ENCODE measurements around the gene ANKRD63.
A peak's percentile ranks its signal among the peaks of the same experiment; 100 is the strongest.

The ANKRD63 gene

GRCh38 chr15:40282869-40283614 is at the start of gene ANKRD63:
Gene ANKRD63, minus strand, starts transcription at chr15:40283064. Its CDS starts 478 bp downstream, at chr15:40282586.
- no peak for DNase-seq (ENCODE audit: low read depth in 2 of 2)

GRCh38 chr15:40332113-40332781 is 49.4 kb upstream of the ANKRD63 start:
- DNase-seq (ENCODE audit: low read depth in 2 of 2), result no peak

GRCh38 chr15:40331637-40332036 is 48.8 kb upstream of the ANKRD63 start:
- DNase-seq (ENCODE audit: low read depth in 2 of 2), result no peak

GRCh38 chr15:40331026-40331425 is 48.2 kb upstream of the ANKRD63 start:
- DNase-seq (ENCODE audit: low read depth in 2 of 2), result no peak

GRCh38 chr15:40330368-40330836 is 47.5 kb upstream of the ANKRD63 start:
- DNase-seq (ENCODE audit: low read depth in 2 of 2), result no peak

- DNase-seq (ENCODE audit: low read depth in 2 of 2), result no peak
Measured at GRCh38 chr15:40329804-40330203, 46.9 kb upstream of the ANKRD63 start.

- no peak for DNase-seq (ENCODE audit: low read depth in 2 of 2)
Measured at GRCh38 chr15:40328751-40329150, 45.9 kb upstream of the ANKRD63 start.

- DNase-seq (ENCODE audit: low read depth in 2 of 2), result no peak
Measured at GRCh38 chr15:40328176-40328575, 45.3 kb upstream of the ANKRD63 start.

GRCh38 chr15:40327457-40327856 is 44.6 kb upstream of the ANKRD63 start:
- DNase-seq (ENCODE audit: low read depth in 2 of 2), result no peak

GRCh38 chr15:40325700-40326099 is 42.8 kb upstream of the ANKRD63 start:
- DNase-seq (ENCODE audit: low read depth in 2 of 2), result no peak

GRCh38 chr15:40325188-40325587 is 42.3 kb upstream of the ANKRD63 start:
- DNase-seq (ENCODE audit: low read depth in 2 of 2), result no peak

- no peak for DNase-seq (ENCODE audit: low read depth in 2 of 2)
Measured at GRCh38 chr15:40323953-40324937, 41.4 kb upstream of the ANKRD63 start.

- DNase-seq (ENCODE audit: low read depth in 2 of 2), result peak; percentile 78 to 80
Measured at GRCh38 chr15:40323239-40323952, 40.5 kb upstream of the ANKRD63 start, which contains the start of gene INAFM2. Gene INAFM2, plus strand, starts transcription at chr15:40323692. Its CDS starts 364 bp downstream, at chr15:40324056.

- DNase-seq (ENCODE audit: low read depth in 2 of 2), result no peak
Measured at GRCh38 chr15:40322531-40323238, 39.8 kb upstream of the ANKRD63 start.

- DNase-seq (ENCODE audit: low read depth in 2 of 2), result peak in 1 of 2 donors; percentile 32
Measured at GRCh38 chr15:40320931-40321371, 38.1 kb upstream of the ANKRD63 start.

- DNase-seq (ENCODE audit: low read depth in 2 of 2), result no peak
Measured at GRCh38 chr15:40320409-40320808, 37.5 kb upstream of the ANKRD63 start.

GRCh38 chr15:40317580-40317979 is 34.7 kb upstream of the ANKRD63 start:
- DNase-seq (ENCODE audit: low read depth in 2 of 2), result no peak

- no peak for DNase-seq (ENCODE audit: low read depth in 2 of 2)
Measured at GRCh38 chr15:40316931-40317330, 34.1 kb upstream of the ANKRD63 start.

GRCh38 chr15:40314723-40315276 is 31.9 kb upstream of the ANKRD63 start:
- no peak for DNase-seq (ENCODE audit: low read depth in 2 of 2)

Data from stimulated activated CD4-positive, alpha-beta T cell treated with anti-CD3 and anti-CD28 coated beads, Interleukin-15, amount 100 ng/mL, for 48 hours (primary cell).